Skin of body (tissue), 2 donors: ENCODE data around the gene NAV2. TPM values are rescaled to one million over a fixed set of nuclear protein-coding genes. Genes with fewer than 3 reads are reported as not detected.

ENCODE experiments used
- small RNA-seq: library from RNA; depleted of rRNA; stranded (forward); fragments of <200 nt; gene quantifications from one replicate; pipeline ENCODE3, GENCODE V24; 2014; ENCODE audit warnings: low replicate concordance
- total RNA-seq: library from RNA; depleted of rRNA; stranded (reverse); fragments of >200 nt; gene quantifications from one replicate; pipeline ENCODE4 v1.2.3, GENCODE V29; 2014

The NAV2 gene
- total RNA-seq, 1 donor from 2014 or later, result 13.6 TPM

Small RNAs within 50 kb of the gene (small RNA-seq; reads per million reads assigned to genes)
- gene MIR4694, result not detected
